Stimulated activated CD4-positive, alpha-beta T cell treated with anti-CD3 and anti-CD28 coated beads, TNF-alpha, amount 100 ng/mL, for 24 hours (primary cell): ENCODE data around the gene TBCB.
"Not testable (repeated sequence)": the region's sequence is repeated elsewhere in the genome, so short reads cannot be mapped to it uniquely, and the experiment has no call there.

Source experiments
- DNase-seq, 3 experiments: peaks; one replicate each; pipeline ENCODE4 v3.0.0-alpha.2; 2020; ENCODE audit warnings: low read depth in 3 of 3

Gene TBCB, protein sequence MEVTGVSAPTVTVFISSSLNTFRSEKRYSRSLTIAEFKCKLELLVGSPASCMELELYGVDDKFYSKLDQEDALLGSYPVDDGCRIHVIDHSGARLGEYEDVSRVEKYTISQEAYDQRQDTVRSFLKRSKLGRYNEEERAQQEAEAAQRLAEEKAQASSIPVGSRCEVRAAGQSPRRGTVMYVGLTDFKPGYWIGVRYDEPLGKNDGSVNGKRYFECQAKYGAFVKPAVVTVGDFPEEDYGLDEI

GRCh38 chr19:36115453-36116343 lies at the start of gene TBCB:
TSS of gene TBCB (plus strand) at chr19:36115468. CDS start at chr19:36115561, 93 bp downstream.
- DNase-seq: peak; percentile 83 to 92 (median 85)

GRCh38 chr19:36067681-36068080 lies 47.6 kb upstream of the TBCB start:
- no peak for DNase-seq

DNA sequence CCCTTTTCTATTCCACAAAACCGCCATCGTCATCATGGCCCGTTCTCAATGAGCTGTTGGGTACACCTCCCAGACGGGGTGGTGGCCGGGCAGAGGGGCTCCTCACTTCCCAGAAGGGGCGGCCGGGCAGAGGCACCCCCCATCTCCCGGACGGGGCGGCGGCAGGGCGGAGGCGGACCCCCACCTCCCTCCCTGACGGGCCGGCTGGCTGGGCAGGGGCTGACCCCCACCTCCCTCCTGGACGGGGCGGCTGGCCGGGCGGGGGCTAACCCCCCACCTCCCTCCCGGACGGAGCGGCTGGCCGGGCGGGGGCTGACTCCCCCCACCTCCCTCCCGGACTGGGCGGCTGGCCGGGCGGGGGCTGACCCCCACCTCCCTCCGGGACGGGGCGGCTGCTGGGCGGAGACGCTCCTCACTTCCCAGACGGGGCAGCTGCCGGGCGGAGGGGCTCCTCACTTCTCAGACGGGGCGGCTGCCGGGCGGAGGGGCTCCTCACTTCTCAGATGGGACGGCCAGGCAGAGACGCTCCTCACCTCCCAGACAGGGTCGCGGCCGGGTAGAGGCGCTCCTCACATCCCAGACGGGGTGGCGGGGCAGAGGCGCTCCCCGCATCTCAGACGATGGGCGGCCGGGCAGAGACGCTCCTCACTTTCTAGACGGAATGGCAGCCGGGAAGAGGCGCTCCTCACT lies 46.3 kb upstream of the TBCB start:
- not testable (repeated sequence) for DNase-seq

- no peak for DNase-seq
These were observed 43.2 kb upstream of the TBCB start for GRCh38 chr19:36072081-36072480.

DNA sequence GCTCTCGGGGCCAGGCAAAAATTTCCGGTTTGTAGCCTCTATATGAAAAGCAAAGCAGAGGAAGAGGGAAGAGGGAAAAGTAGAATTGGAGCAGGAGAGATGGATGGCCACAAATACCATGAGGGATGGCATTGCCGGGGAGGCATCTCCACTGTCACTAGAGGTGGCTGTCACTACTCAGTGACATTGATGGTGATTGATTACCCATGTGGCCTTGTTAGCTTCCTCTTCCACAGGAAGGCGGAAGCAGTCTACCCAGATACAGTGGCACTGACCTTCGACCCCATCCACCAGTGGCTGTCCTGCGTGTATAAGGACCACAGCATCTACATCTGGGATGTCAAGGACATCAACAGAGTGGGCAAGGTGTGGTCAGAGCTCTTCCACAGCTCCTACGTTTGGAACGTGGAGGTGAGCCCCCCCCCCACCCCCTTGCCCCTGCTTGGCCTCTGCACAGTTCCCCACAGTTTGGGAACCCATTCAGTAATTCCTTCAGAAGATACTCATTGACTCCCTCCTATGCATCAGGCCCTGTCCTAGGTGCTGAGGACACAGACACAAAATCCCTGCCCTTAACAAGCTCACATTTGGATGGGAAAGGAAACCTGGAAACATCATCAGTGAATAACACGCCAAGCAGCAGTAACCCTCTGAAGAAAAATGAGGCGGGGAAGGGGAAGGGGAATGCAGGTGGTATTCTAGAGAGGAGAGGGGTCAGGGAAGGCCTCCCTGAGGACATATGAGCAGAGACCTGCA lies 42.0 kb upstream of the TBCB start:
- no peak for DNase-seq

- DNase-seq: no peak
These were observed 35.8 kb upstream of the TBCB start for GRCh38 chr19:36079389-36079945.

GRCh38 chr19:36081385-36081784 lies 33.9 kb upstream of the TBCB start:
- no peak for DNase-seq

DNA sequence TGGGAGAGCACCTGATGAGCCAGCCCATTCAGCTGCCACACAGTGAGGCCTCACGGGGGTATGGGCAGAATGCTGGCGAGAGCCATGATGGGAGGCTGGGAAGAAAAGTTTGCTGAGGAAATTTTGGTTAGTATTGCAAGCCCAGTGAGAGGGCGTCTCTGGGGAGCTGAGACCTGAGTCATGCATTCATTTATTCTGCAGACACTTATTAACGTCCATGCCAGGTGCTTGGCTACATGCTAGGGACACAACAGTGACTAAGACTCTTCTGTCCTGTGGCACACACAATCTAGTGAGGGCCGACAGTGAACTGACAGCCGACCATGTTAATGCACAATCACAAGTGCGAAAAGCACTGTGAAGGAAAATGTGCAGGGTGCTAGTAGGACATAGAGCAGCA lies 33.4 kb upstream of the TBCB start:
- DNase-seq: no peak

DNA sequence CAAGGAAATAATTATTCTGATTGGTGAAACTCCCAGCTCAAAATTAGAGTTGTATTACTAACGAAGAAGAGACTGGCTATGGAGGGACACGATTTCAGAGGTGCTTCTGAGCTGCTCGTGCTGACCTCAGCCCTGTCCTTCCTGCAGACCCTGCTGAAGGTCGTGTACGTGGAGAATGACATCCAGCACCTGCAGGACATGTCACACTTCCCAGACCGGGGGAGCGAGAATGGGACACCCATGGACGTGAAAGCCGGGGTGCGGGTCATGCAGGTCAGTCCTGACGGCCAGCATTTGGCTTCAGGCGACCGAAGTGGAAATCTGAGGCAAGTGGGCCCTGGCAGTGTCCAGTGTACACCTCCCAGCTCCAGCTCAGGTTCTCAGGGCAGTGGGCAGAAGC lies 32.4 kb upstream of the TBCB start:
- DNase-seq: no peak

GRCh38 chr19:36084231-36085009 lies 30.8 kb upstream of the TBCB start:
- no peak for DNase-seq

DNA sequence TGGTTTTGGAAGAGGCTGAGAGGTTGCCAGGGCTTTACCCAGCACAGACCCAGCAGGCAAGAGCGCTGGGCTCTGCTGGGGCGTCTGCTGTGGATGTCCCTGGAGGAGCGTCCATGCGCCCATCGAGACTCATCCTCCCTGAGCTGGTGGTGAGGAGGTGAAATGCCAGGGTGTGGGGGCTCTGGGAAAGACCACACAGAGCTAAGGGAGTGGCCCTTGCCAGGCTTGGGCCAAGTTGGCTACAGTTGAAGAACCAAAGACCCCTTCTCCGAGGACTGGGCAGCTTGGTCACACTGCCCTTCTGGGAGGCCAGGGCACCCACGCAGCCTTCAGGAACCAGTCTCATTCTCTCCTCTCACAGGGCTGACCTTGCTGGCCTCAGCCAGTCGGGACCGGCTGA lies 28.9 kb upstream of the TBCB start:
- no peak for DNase-seq

DNA sequence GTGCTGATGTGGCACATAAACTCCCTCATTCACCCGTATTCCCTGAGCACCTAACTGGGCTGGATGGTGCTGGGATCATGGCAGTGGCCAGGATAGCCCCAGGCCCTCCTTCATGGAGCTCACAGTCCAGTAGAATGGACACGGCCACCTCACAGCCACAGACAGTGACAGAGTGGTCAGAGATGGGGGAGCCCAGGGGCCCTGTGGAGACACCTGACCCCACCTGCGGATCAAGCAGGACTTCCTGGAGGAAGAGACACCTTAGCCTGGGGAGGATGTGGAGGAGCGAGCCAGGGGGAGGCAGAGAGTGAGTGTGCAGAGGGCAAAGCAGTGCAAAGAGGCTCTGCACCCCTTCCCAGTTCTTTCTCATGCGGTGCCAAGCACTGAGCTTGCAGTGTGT lies 25.4 kb upstream of the TBCB start:
- DNase-seq: no peak

DNA sequence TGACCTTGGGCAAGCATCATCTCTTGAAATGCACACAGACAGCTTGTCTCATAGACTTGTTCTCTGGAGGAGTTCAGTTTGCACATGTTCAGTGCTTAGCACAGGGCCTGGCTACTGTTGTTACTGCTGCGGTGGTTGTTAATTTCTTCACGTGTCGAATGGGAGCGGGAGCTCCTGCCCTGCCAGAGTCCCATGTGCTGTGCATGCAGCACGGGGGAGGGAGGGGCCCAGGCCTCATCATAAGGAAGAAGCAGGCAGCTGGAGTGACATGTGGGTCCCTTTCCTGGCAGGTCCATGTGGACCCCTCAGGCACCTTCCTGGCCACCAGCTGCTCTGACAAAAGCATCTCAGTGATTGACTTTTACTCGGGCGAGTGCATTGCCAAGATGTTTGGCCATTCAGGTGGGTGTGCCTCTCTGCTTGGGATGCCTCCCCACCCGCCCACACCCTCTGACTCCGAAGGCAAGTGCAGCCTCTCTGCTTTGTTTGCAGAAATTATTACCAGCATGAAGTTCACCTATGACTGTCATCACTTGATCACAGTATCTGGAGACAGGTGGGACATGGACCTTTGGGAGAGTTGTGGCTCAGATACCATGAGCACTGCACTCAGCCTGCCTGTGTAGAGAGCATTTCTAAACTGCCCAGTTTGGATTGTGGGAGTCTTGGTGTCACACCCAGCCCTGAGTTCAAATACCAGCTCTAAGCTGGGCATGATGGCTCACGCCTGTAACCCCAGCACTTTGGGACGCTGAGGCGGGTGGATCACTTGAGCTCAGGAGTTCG lies 24.2 kb upstream of the TBCB start:
- no peak for DNase-seq

GRCh38 chr19:36092566-36092965 lies 22.7 kb upstream of the TBCB start:
- no peak for DNase-seq

DNA sequence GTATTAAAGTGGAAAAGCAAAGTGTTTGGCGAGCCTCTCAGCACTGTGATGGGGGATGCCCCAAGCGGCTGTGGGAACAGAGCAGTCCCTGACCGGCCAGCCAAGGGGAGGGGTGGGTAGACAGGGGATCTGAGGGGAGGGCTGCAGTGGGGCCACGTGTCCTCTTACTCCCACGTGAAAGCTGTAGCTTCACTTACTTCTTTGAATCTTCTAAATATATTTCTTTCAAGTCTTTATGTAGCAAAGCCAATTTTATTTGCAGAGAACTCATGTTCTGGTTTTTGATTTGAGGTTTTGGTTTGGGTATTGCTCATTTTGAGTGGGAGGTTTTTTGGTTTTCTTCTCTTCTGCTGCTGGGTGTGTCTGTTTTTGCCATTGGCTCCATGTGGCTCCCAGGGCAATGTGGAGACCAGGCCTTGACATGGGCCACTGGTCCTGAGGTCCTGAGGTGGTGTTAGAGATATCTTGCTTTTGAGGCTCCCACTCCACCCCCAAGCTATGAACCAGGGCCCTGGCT lies 22.1 kb upstream of the TBCB start:
- DNase-seq: peak in 1 of 3 experiments; percentile 37

GRCh38 chr19:36093687-36094086 lies 21.6 kb upstream of the TBCB start:
- DNase-seq: no peak

GRCh38 chr19:36097036-36097435 lies 18.2 kb upstream of the TBCB start:
- no peak for DNase-seq

DNA sequence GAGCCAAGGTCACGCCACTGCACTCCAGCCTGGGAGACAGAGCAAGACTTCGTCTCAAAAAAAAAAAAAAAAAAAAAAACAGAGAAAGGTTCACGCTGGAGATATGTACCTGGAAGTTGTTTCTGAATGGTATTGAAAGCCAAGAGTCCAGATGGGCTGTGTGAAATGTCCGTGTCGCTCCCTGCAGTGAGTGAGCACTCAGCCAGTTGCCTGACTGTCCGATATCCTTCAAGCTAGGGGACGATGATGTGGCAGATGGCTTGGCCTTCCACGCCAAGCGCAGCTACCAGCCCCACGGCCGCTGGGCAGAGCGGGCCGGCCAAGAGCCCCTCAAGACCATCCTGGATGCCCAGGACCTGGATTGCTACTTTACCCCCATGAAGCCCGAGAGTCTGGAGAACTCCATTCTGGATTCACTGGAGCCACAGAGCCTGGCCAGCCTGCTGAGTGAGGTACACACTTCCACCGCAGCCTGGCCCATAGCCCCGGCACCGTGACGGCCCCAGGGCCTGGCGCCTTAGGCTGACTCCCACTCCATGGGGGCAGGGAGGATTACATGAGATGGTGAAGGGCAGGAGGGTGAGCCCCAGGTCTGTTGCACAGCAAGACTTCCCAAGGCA lies 16.0 kb upstream of the TBCB start:
- no peak for DNase-seq

DNA sequence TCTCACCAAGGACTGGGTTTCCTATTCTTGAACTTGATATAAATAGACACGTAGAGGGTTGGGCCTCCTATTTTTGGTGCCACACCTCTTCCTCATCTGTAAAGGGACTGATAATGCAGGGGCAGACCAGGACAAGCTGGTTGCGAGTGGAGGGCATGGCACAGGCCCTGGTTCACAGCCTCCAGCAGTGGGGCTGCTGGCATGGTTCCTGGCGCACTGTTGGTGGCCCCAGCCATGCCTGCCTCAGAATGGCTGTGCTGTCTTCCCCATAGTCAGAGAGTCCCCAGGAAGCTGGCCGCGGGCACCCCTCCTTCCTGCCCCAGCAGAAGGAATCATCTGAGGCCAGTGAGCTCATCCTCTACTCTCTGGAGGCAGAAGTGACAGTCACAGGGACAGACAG lies 14.8 kb upstream of the TBCB start:
- DNase-seq: no peak
